Endometrial microvascular endothelial cells (primary cell): ENCODE data around the gene AGBL5. TPM values are rescaled to one million over a fixed set of nuclear protein-coding genes. Genes with fewer than 3 reads are reported as not detected.

Experiments used
- in situ Hi-C: cut with HindIII; loops from 2 replicates; pipeline ENCODE4 v1.10.0; 2017; ENCODE audit warnings: low sequenced_read_pairs, low pct_unique_long_range_greater_than_20kb; ENCODE audit errors: inconsistent ontology term
- total RNA-seq: library from RNA; depleted of rRNA; stranded (reverse); fragments of >200 nt; gene quantifications from one replicate; pipeline ENCODE4 v1.2.3, GENCODE V29; 2015; ENCODE audit errors: inconsistent ontology term

Gene AGBL5
- total RNA-seq, 1 donor from 2014 or later, result 13.2 TPM

DNA sequence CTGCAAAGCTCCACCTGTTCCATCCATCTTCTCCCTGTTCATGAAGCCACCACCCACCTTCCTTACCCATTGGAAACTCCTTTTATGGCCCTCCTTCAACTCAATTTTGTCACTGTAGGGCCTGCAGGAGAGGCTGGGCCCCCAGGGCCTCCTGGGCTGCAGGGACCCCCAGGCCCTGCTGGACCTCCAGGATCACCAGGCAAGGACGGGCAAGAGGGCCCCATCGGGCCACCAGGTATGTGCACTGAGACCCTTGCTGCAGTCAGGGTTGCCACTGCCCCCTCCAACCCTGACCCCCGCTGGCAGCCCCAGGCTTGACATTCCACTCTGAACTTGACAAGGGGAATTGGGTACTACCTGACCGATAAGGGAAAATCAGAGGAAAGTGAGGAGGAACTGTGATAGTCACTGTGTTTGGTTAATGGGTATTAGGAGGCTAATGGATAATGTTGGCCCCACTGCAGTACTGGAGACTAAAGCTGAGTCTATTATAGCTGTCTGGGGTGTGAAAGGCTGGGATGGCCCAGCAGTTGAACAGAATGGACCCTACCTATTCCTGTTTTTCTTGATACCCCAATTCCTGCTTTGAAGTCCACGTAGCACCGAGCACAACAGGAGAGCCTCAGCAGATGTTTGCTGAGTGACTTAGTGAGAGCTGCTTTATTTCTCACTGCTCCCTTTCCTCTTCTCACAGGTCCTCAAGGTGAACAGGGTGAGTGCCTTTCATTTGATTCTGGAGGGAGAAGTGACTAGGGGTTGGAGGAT is 33.0 kb downstream of the AGBL5 start:
- in situ Hi-C loops, result no loop called here

DNA sequence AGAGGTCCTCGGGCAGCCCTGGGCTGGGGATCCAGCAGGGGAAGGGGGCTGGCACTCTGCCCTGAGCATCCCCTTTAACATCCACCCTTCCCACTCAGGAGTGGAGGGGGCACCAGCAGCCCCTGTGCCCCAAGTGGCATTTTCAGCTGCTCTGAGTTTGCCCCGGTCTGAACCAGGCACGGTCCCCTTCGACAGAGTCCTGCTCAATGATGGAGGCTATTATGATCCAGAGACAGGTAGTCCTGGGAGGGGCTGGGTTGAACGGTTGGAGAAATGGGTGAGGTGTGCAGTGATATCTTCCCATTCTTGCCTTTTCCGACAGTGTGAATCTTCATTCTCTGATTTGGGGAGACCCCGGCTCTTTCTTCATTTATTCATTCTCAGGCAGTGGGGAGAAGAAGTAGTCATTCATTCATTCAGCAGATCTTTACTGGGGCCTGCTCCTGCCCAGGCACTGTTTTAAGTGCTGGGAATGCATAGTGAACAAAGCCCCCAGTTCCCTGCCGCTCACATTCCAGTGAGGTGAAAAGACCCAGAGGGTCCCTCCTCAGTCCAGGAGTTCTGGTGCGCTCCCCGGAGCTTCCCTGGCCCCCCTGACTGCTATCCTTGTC is 33.7 kb downstream of the AGBL5 start:
- in situ Hi-C loops, result no loop called here

DNA sequence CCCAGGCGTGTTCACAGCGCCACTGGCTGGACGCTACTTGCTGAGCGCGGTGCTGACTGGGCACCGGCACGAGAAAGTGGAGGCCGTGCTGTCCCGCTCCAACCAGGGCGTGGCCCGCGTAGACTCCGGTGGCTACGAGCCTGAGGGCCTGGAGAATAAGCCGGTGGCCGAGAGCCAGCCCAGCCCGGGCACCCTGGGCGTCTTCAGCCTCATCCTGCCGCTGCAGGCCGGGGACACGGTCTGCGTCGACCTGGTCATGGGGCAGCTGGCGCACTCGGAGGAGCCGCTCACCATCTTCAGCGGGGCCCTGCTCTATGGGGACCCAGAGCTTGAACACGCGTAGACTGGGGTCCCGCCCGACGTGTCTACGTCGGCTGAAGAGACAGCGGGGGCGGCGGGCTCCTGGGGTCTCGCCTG is 34.2 kb downstream of the AGBL5 start:
- in situ Hi-C loops, result no loop called here

DNA sequence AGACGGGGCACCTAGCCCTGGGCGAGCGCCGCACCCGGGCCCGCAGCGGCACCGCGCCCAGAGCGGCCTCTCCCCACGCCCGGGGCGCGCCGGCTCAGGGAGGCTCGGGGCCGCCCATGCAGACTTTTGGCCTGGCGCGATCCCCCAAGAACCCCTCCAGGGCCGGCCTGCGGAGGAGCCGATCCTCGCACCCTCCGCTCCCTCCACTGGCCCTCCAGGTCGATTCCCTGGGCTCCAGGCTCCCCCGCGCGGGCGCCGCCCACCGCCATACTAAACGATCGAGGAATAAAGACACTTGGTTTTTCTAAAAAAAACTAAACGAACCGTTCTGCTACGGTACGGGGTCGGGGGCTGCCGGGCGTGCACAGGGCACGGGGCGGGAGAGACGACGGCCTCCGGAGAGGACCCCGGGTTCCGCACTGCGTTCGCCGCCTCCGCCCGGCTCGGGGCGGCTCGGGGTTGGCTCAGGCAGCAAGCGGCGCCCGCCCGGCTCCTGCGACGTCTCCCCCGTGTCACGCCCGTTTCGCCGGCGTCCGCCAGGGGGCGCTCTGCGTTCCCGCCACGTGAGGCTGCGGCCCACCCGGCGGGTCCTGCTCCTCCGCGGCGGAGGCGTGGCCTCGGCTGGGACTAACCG is 34.7 kb downstream of the AGBL5 start:
- in situ Hi-C loops, result no loop called here

DNA sequence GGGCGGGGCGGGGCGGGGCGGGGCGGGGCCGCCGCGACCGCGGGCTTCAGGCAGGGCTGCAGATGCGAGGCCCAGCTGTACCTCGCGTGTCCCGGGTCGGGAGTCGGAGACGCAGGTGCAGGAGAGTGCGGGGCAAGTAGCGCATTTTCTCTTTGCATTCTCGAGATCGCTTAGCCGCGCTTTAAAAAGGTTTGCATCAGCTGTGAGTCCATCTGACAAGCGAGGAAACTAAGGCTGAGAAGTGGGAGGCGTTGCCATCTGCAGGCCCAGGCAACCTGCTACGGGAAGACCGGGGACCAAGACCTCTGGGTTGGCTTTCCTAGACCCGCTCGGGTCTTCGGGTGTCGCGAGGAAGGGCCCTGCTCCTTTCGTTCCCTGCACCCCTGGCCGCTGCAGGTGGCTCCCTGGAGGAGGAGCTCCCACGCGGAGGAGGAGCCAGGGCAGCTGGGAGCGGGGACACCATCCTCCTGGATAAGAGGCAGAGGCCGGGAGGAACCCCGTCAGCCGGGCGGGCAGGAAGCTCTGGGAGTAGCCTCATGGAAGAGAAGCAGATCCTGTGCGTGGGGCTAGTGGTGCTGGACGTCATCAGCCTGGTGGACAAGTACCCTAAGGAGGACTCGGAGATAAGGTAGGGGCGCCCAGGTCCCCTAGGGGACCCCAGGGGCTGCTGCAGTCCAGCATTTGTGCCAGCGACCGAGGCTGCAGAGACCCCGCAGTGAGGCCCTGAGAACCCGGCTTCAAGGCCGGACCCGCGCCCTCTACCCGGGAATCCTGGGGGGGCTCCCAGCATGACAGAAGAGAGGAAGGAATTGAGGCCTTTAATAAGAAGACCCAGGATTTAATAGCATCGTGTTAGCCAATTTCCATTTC is 35.5 kb downstream of the AGBL5 start, which contains the start of gene KHK:
KHK (plus strand) TSS at position 49 of the 870 bp plus-strand sequence; CDS start at position 537, 488 bp downstream.
- in situ Hi-C loops, result no loop called here

DNA sequence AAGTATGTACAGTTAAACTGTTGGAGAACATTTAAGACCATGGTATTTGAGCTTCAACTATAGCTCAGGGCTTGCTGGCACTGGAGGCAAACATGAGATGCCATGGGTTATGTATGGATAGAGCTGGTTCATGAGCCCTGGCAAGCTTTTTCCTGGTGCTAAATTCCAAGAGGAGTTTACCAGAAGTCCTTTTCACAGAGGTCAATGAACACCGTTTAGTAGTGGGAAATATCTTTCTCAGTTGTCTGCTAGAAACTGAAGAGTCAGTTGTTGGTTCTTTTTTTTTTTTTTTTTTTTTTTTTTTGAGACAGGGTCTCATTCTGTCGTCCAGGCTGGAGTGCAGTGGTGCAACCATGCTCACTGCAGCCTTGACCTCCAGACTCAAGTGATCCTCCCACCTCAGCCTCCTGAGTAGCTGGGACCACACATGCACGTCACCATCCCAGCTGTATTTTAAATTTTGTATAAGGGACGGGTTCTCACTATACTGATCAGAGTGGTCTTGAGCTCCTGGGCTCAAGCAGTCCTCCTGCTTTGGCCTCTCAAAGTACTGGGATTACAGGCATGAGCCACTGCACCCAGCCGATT is 36.4 kb downstream of the AGBL5 start:
- in situ Hi-C loops, result no loop called here

DNA sequence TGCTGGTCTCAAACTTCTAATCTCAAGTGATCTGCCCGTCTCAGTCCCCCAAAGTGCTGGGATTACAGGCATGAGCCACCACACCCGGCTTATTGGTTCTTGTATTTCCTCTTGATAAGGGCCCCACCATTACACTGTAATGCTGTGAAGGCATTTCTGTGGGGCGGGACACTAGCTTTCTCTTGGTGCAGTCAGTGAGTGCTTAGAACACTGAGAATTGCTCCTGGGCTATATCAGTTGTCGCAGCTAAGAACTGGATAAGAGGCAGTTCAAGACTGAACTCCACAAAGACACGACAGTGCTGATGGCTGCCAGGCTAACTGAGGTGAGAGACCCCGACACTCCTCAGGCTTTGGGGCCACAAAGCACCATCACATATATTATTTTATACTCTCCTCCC is 37.2 kb downstream of the AGBL5 start:
- in situ Hi-C loops, result no loop called here

DNA sequence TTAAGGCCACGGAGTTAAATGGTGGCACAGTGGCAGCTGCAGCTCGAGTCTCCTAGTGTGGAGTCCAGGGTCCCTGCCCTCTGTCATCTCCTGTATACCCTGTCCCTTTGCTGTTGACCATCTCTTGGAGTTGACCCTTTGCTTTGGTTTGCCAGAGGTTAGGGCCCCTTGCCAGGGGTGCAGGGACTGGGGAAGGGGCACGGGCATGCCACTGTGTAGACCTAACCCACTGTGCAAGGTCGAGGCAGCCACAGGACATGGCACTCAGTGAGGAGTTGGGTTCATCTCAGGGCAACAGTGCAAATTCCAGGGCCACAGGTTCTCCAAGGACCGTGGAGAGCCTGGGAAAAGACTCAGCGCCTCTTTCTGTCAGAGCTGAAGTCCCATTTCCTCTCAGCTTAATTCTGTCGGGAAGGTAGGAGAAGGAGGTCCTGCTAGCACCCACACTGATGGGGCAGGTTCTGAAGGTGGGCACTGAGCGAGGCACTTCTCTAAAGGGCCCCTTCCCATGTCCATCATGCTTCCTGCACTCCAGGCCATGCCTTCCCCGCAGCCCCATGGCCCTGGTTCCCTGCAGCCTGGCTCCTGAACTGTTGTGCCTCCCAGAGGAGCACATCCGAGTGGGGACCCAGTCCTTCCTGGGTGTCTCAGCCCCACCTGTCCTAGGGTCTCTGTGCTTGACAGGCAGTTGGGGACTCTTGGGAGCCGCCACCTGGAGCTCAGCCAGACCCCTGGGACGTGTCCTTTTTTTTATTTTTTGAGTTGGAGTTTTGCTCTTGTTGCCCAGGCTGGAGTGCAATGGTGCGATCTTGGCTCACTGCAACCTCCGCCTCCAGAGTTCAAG is 37.9 kb downstream of the AGBL5 start:
- in situ Hi-C loops, result no loop called here

DNA sequence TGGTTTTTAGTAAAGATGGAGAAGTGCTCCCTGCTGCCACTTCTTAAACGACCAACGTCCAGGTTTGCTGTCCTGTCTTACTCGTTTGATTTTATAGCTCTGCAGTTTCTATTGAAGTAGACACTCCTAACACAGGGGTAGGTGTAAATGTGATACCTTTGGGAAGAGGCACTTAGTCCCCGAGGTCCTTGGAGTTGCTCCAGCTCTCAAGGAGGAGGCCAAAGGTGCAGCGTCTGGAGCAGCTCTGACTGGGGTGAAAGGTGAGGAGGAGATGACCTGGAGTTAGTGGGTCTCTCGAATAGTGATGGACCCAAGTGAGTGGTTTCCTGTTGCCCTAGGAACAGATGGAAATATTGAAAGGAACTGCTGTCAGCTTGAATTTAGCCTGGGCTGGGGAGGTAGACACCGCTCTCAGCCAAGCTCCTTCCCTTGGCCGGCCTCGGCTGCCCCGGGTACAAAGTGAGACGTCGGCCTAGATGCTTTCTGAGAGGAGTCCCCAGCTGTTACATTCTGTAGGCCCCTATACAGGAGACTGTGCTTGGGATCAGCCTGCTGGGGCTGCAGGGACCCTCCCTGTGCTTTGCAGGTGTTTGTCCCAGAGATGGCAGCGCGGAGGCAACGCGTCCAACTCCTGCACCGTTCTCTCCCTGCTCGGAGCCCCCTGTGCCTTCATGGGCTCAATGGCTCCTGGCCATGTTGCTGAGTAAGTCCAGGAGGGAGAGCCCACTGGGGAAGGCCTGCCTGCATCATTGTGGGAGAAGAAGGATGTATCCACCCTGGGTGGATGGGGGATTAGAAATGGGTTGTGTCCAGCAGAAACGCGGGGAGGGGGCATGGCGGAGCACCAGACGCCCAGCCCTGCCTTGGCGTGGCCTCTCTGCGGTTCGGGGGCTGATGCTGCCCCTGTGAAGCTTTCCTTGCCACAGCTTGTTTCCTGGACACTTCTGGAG is 40.6 kb downstream of the AGBL5 start:
- in situ Hi-C loops, result no loop called here

DNA sequence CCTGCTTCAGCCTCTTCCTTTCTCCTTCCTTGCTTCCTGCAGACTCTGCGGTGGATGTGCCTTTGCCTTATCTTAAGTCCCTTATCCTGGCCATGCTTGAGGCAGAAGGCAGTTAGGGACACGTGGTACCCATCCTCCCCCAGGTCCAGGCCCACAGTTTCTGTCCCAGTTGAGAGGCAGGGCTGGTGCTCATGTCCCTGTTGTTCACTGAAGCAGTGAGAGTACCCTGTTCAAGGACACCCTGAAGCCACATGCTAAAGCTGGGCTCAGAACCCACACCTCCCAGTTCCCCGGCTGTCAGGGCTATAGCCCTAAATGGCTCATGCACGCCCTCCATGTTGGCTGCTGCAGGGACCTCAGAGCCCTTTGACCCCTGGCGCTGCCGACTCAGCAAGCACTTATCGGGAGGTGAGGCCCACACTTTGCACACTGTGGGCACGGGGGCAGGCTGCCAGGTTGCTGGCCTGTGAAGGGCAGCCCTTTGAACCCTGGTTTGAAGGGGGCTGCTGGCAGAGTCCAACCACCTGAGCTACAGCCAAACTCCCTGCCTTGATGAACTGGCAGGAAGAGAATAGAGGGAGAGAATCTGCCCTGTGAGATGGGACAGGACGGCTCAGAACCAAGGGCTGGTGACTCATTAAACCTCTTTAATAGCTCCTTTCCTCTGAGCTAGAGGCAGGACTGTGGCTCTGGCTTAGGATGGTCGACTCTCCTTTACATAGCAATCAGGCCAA is 41.4 kb downstream of the AGBL5 start:
- in situ Hi-C loops, result no loop called here

DNA sequence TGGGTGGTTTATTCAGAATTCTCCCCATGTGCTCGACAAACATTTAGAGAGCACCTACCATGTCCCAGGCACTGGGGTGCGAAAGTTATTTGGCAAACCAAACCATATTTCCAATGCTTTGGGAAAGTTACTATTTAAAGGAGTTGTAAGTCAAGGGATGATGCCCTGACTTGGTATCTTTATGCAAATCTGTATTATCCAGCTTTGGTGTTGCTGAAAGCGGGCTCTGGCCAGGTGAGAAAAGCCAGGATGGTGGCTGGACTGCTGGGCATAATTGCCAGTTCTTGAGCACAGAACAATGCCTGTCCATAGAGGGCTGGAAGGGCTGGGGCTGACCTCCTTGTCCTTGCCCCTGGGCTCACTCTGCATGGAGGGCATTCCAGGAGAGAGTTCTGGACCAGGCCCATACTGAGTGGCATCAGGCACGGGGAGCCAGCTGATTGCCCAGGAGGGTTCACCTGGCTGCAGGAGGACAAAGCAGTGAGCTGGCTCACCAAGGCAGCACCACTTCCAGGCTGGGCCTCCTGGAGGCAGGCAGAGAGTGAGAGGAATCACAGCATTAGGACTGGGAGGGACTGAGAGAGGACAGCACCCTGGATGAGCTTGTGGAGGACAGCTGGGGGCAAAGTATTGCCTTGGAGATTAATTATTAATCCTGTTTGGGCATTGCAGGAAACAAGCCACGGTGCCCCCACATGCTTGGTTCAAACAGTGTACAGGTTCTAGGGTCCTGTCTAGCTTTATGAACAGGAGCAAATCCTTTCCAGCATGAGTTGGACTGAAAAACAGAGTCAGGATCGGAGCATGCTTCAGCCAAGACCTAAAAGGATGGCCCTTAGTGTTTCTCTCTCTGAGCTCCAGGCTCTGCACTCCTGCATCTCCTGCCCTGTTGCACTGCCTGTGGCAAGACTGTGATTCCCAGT is 42.2 kb downstream of the AGBL5 start:
- in situ Hi-C loops, result no loop called here

DNA sequence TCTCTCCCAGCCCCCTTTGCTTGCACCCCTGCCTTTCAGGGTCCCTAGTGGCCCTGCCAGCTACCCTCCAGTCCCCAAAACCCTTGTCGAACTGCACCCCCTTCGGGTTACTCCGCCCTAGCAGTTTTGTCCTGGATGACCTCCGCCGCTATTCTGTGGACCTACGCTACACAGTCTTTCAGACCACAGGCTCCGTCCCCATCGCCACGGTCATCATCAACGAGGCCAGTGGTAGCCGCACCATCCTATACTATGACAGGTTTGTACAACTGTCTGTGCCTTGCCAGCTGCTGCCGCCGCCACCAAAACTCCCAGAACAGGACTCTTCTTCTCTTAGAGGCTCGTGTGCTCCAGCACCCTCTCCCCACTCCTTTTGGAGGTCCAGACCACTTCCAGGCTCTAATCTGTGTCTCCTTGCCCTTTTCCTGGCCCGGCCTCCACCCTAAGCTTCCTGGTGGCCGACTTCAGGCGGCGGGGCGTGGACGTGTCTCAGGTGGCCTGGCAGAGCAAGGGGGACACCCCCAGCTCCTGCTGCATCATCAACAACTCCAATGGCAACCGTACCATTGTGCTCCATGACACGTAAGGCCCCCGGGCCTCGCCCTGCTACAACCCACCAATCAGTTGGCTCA is 43.0 kb downstream of the AGBL5 start:
- in situ Hi-C loops, result no loop called here

DNA sequence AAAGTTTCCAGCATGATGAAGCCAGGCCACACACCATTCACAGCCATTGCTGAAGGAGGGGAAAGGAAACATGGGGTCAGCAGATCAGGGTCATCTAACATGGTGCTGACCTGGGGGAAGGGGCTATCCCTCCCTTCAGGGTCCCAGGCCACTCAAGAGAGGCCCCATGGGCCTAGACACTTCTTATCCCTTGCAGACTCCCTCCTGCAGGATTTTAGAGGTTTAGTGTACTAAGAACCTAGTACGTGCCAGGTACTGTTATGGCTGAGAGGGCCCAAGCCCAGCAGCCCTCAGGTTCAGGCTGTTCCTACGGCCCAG is 43.9 kb downstream of the AGBL5 start:
- in situ Hi-C loops, result no loop called here

DNA sequence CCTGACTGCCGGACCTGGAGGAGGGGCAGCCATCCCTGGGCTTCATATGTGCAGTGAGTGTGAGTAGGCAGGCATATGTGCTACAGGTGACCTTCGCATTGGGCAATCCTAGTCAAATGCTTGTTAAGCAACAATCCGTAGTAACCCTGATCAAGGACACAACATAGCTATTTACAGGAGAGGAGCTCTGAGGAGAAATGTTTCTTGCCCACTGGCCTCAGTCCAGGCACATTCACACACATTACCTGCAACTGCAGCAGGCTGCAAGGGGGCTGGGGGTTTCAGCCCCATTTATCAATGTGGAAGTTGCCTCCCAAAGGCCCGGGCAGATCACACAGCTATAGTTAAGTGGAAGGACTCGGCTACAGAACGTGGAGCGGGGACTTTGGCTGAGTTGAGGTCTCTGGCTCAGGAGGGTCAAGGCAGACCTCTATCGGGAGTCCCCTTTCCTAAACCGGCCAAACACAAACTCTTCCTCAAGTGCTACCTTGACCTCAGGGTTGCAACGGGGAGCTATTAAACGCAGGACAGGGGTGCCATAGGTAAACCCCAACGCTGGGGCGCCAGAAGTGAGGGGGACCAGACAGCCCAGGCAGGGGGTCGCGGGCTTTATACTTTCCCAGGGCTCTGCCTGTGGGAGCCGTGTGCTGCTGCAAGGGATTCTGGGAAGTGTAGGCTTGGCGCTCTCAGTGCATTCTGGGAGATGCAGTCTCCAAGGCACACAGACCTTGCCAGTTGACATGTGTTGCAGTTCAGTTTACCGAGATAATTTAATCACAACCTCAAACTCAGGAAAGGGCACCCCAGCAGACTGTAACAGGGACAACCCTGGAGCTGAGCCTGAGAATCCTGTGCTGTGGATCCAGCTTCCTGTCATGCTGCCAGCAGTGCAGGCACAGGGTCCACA is 44.5 kb downstream of the AGBL5 start:
- in situ Hi-C loops, result no loop called here
